ENCODE data around the gene GREB1L.
"Not testable (repeated sequence)": the region's sequence is repeated elsewhere in the genome, so short reads cannot be mapped to it uniquely, and the experiment has no call there.

GREB1L gene

GRCh38 chr18:21210784-21211183 lies 31.2 kb upstream of the GREB1L start:
- H3K23ac ChIP-seq (ENCODE audit: low read depth, low read length, poor library complexity): no peak overlapping the region
- no peak overlapping the region for H4K91ac ChIP-seq (ENCODE audit: low read depth, low read length, poor library complexity)
- no peak overlapping the region for H2AFZ ChIP-seq (ENCODE audit: low read length)
- H2BK5ac ChIP-seq (ENCODE audit: low read length): no peak overlapping the region
- no peak overlapping the region for H2AK5ac ChIP-seq (ENCODE audit: low read depth, low read length)
- H3K9ac ChIP-seq (ENCODE audit: low read depth, low read length, poor library complexity): no peak overlapping the region
- H4K8ac ChIP-seq (ENCODE audit: low read depth, low read length): no peak overlapping the region
- no peaks in the 10 kb centered on the region for H3K79me1 ChIP-seq (ENCODE audit: low read depth, low read length)
- DNase-seq (ENCODE audit: low spot score): no peak
- H3K4ac ChIP-seq (ENCODE audit: low read length): no peak overlapping the region
- no peak overlapping the region for H2BK15ac ChIP-seq (ENCODE audit: low read length)
- H2BK120ac ChIP-seq (ENCODE audit: low read depth, low read length): no peak overlapping the region
- no peak overlapping the region for H3K27ac ChIP-seq (replicated peaks; ENCODE audit: low read length)
- no peak overlapping the region for H3K4me2 ChIP-seq (ENCODE audit: insufficient read depth, low read length, poor library complexity, severe bottlenecking)
- no peak overlapping the region for H3K4me3 ChIP-seq (ENCODE audit: low read length in 2 of 2)
- peaks cover 4 to 7% of the 10 kb centered on the region in 2 donors for H3K4me1 ChIP-seq (ENCODE audit: control insufficient read depth in 2 of 2, insufficient read depth in 1 of 2, low read depth in 1 of 2, low read length in 2 of 2)
- H3K9me3 ChIP-seq (replicated peaks in 1 of 2; ENCODE audit: control insufficient read depth in 2 of 2, insufficient read depth in 1 of 2, low read depth in 1 of 2, low read length in 2 of 2): peaks cover 0 to 3% of the 10 kb centered on the region in 2 donors
- H3K27me3 ChIP-seq (ENCODE audit: control insufficient read depth in 3 of 3, insufficient read depth in 3 of 3, low read depth in 1 of 3, low read length in 3 of 3): no peaks in the 10 kb centered on the region
- no peak overlapping the region for H2BK12ac ChIP-seq (ENCODE audit: low read length)
- no peaks in the 10 kb centered on the region for H3K36me3 ChIP-seq (replicated peaks in 1 of 2; ENCODE audit: control insufficient read depth in 2 of 2, insufficient read depth in 2 of 2, low read length in 2 of 2)
- H3K14ac ChIP-seq (ENCODE audit: low read length): no peak overlapping the region
- no CpG with 5 or more reads among the region's 2 CpGs for whole genome bisulfite sequencing, 2 donors (ENCODE audit: extremely low coverage in 2 of 2, insufficient read length in 2 of 2, insufficient replicate concordance in 1 of 2)
- no peak overlapping the region for H3K18ac ChIP-seq (ENCODE audit: low read length)

GRCh38 chr18:21214409-21214808 lies 27.6 kb upstream of the GREB1L start:
- H2BK5ac ChIP-seq (ENCODE audit: low read length); H3K27ac ChIP-seq (replicated peaks; ENCODE audit: low read length); H3K23ac ChIP-seq (ENCODE audit: low read depth, low read length, poor library complexity); H4K8ac ChIP-seq (ENCODE audit: low read depth, low read length); H2BK15ac ChIP-seq (ENCODE audit: low read length); H2AK5ac ChIP-seq (ENCODE audit: low read depth, low read length); H3K79me1 ChIP-seq (ENCODE audit: low read depth, low read length); H2BK12ac ChIP-seq (ENCODE audit: low read length); H3K14ac ChIP-seq (ENCODE audit: low read length); H2BK120ac ChIP-seq (ENCODE audit: low read depth, low read length); H3K4ac ChIP-seq (ENCODE audit: low read length); H3K9ac ChIP-seq (ENCODE audit: low read depth, low read length, poor library complexity); H3K18ac ChIP-seq (ENCODE audit: low read length); H2AFZ ChIP-seq (ENCODE audit: low read length); H3K36me3 ChIP-seq (replicated peaks in 1 of 2; ENCODE audit: control insufficient read depth in 2 of 2, insufficient read depth in 2 of 2, low read length in 2 of 2); H3K4me3 ChIP-seq (ENCODE audit: low read length in 2 of 2); H3K27me3 ChIP-seq (ENCODE audit: control insufficient read depth in 3 of 3, insufficient read depth in 3 of 3, low read depth in 1 of 3, low read length in 3 of 3); H3K4me2 ChIP-seq (ENCODE audit: insufficient read depth, low read length, poor library complexity, severe bottlenecking); H4K91ac ChIP-seq (ENCODE audit: low read depth, low read length, poor library complexity); DNase-seq (ENCODE audit: low spot score); H3K9me3 ChIP-seq (replicated peaks in 1 of 2; ENCODE audit: control insufficient read depth in 2 of 2, insufficient read depth in 1 of 2, low read depth in 1 of 2, low read length in 2 of 2): not testable (repeated sequence)
- WGBS, 2 donors (ENCODE audit: extremely low coverage in 2 of 2, insufficient read length in 2 of 2, insufficient replicate concordance in 1 of 2): no CpG with 5 or more reads among the region's 5 CpGs
- peaks cover 6 to 13% of the 10 kb centered on the region in 2 donors for H3K4me1 ChIP-seq (ENCODE audit: control insufficient read depth in 2 of 2, insufficient read depth in 1 of 2, low read depth in 1 of 2, low read length in 2 of 2)

GRCh38 chr18:21215490-21215889 lies 26.5 kb upstream of the GREB1L start:
- H2BK12ac ChIP-seq (ENCODE audit: low read length): no peak overlapping the region
- DNase-seq (ENCODE audit: low spot score): no peak
- no peak overlapping the region for H4K8ac ChIP-seq (ENCODE audit: low read depth, low read length)
- H2BK5ac ChIP-seq (ENCODE audit: low read length): no peak overlapping the region
- no peak overlapping the region for H3K4me3 ChIP-seq (ENCODE audit: low read length in 2 of 2)
- no peak overlapping the region for H3K14ac ChIP-seq (ENCODE audit: low read length)
- H3K9me3 ChIP-seq (replicated peaks in 1 of 2; ENCODE audit: control insufficient read depth in 2 of 2, insufficient read depth in 1 of 2, low read depth in 1 of 2, low read length in 2 of 2): no peaks in the 10 kb centered on the region
- no peak overlapping the region for H3K23ac ChIP-seq (ENCODE audit: low read depth, low read length, poor library complexity)
- H2AK5ac ChIP-seq (ENCODE audit: low read depth, low read length): no peak overlapping the region
- H3K36me3 ChIP-seq (replicated peaks in 1 of 2; ENCODE audit: control insufficient read depth in 2 of 2, insufficient read depth in 2 of 2, low read length in 2 of 2): no peaks in the 10 kb centered on the region
- no peak overlapping the region for H4K91ac ChIP-seq (ENCODE audit: low read depth, low read length, poor library complexity)
- no peaks in the 10 kb centered on the region for H3K27me3 ChIP-seq (ENCODE audit: control insufficient read depth in 3 of 3, insufficient read depth in 3 of 3, low read depth in 1 of 3, low read length in 3 of 3)
- no peak overlapping the region for H3K9ac ChIP-seq (ENCODE audit: low read depth, low read length, poor library complexity)
- H3K27ac ChIP-seq (replicated peaks; ENCODE audit: low read length): no peak overlapping the region
- no CpG with 5 or more reads among the region's 6 CpGs for WGBS, 2 donors (ENCODE audit: extremely low coverage in 2 of 2, insufficient read length in 2 of 2, insufficient replicate concordance in 1 of 2)
- no peak overlapping the region for H3K4me2 ChIP-seq (ENCODE audit: insufficient read depth, low read length, poor library complexity, severe bottlenecking)
- H2BK120ac ChIP-seq (ENCODE audit: low read depth, low read length): no peak overlapping the region
- peaks cover 6 to 13% of the 10 kb centered on the region in 2 donors for H3K4me1 ChIP-seq (ENCODE audit: control insufficient read depth in 2 of 2, insufficient read depth in 1 of 2, low read depth in 1 of 2, low read length in 2 of 2)
- H3K18ac ChIP-seq (ENCODE audit: low read length): no peak overlapping the region
- H2BK15ac ChIP-seq (ENCODE audit: low read length): no peak overlapping the region
- no peaks in the 10 kb centered on the region for H3K79me1 ChIP-seq (ENCODE audit: low read depth, low read length)
- H3K4ac ChIP-seq (ENCODE audit: low read length): no peak overlapping the region
- H2AFZ ChIP-seq (ENCODE audit: low read length): peak overlapping the region; percentile 5

GRCh38 chr18:21218862-21219261 lies 23.2 kb upstream of the GREB1L start:
- H4K91ac ChIP-seq (ENCODE audit: low read depth, low read length, poor library complexity): no peak overlapping the region
- no peak overlapping the region for H2BK12ac ChIP-seq (ENCODE audit: low read length)
- no CpG with 5 or more reads among the region's 3 CpGs for WGBS, 2 donors (ENCODE audit: extremely low coverage in 2 of 2, insufficient read length in 2 of 2, insufficient replicate concordance in 1 of 2)
- H3K23ac ChIP-seq (ENCODE audit: low read depth, low read length, poor library complexity): no peak overlapping the region
- H3K9ac ChIP-seq (ENCODE audit: low read depth, low read length, poor library complexity): no peak overlapping the region
- no peak overlapping the region for H3K27ac ChIP-seq (replicated peaks; ENCODE audit: low read length)
- DNase-seq (ENCODE audit: low spot score): no peak
- H2BK5ac ChIP-seq (ENCODE audit: low read length): no peak overlapping the region
- H3K4ac ChIP-seq (ENCODE audit: low read length): no peak overlapping the region
- H3K18ac ChIP-seq (ENCODE audit: low read length): no peak overlapping the region
- H2BK15ac ChIP-seq (ENCODE audit: low read length): no peak overlapping the region
- no peak overlapping the region for H3K4me3 ChIP-seq (ENCODE audit: low read length in 2 of 2)
- H2BK120ac ChIP-seq (ENCODE audit: low read depth, low read length): no peak overlapping the region
- no peaks in the 10 kb centered on the region for H3K36me3 ChIP-seq (replicated peaks in 1 of 2; ENCODE audit: control insufficient read depth in 2 of 2, insufficient read depth in 2 of 2, low read length in 2 of 2)
- no peak overlapping the region for H4K8ac ChIP-seq (ENCODE audit: low read depth, low read length)
- no peaks in the 10 kb centered on the region for H3K79me1 ChIP-seq (ENCODE audit: low read depth, low read length)
- no peaks in the 10 kb centered on the region for H3K9me3 ChIP-seq (replicated peaks in 1 of 2; ENCODE audit: control insufficient read depth in 2 of 2, insufficient read depth in 1 of 2, low read depth in 1 of 2, low read length in 2 of 2)
- peaks cover 6 to 13% of the 10 kb centered on the region in 2 donors for H3K4me1 ChIP-seq (ENCODE audit: control insufficient read depth in 2 of 2, insufficient read depth in 1 of 2, low read depth in 1 of 2, low read length in 2 of 2)
- no peak overlapping the region for H3K4me2 ChIP-seq (ENCODE audit: insufficient read depth, low read length, poor library complexity, severe bottlenecking)
- no peak overlapping the region for H2AK5ac ChIP-seq (ENCODE audit: low read depth, low read length)
- no peaks in the 10 kb centered on the region for H3K27me3 ChIP-seq (ENCODE audit: control insufficient read depth in 3 of 3, insufficient read depth in 3 of 3, low read depth in 1 of 3, low read length in 3 of 3)
- H2AFZ ChIP-seq (ENCODE audit: low read length): peak overlapping the region; percentile 4
- no peak overlapping the region for H3K14ac ChIP-seq (ENCODE audit: low read length)
